ENCODE data around the gene CEP131.

CEP131 gene

DNA sequence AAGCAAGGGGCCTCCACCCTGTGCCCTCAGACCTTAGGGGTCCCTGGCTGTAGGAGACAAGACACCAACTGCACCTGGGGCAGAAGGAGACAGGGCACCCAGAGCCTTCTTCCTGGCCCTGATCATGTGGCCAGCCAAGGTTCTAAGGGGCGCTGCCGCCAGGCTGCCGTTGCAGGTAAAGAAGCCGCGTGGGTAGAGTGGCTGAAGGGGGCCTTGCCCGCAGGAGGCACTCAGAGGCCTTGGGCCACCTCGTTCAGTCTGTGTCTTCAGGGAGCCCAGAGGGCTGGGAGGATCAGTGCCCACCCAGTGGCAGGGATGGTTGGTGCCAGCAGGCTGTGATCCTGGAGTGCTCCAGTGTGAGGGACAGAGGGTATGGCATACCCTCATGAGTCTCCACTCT lies 55.1 kb downstream of the CEP131 start:
- TF ChIP-seq HOXD13 (CRISPR knock-in tag; IDR thresholded peaks at IDR 0.05; ENCODE audit: borderline replicate concordance) (no peak), ZNF311 (tag by site-specific recombination; IDR thresholded peaks at IDR 0.05; ENCODE audit: borderline replicate concordance) (no peak), MYNN (tag by site-specific recombination; IDR thresholded peaks at IDR 0.05; ENCODE audit: borderline replicate concordance) (no peak), ZNF747 (tag by site-specific recombination; IDR thresholded peaks at IDR 0.05) (no peak), SETDB1 (IDR thresholded peaks at IDR 0.05; ENCODE audit: insufficient read length, low read length) (no peak), ZNF292 (tag by site-specific recombination; IDR thresholded peaks at IDR 0.05; ENCODE audit: borderline replicate concordance, low read depth) (no peak), PRDM1 (tag by site-specific recombination; IDR thresholded peaks at IDR 0.05) (no peak), ZNF23 (tag by site-specific recombination; IDR thresholded peaks at IDR 0.05; ENCODE audit: borderline replicate concordance) (no peak), ZSCAN16 (tag by site-specific recombination; IDR thresholded peaks at IDR 0.05) (no peak), ZNF175 (tag by site-specific recombination; IDR thresholded peaks at IDR 0.05) (no peak)
- TF ChIP-seq, protein P1, sequence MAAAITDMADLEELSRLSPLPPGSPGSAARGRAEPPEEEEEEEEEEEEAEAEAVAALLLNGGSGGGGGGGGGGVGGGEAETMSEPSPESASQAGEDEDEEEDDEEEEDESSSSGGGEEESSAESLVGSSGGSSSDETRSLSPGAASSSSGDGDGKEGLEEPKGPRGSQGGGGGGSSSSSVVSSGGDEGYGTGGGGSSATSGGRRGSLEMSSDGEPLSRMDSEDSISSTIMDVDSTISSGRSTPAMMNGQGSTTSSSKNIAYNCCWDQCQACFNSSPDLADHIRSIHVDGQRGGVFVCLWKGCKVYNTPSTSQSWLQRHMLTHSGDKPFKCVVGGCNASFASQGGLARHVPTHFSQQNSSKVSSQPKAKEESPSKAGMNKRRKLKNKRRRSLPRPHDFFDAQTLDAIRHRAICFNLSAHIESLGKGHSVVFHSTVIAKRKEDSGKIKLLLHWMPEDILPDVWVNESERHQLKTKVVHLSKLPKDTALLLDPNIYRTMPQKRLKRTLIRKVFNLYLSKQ (tag by site-specific recombination; IDR thresholded peaks at IDR 0.05; ENCODE audit: borderline replicate concordance) = no peak
- TF ChIP-seq, protein P2, sequence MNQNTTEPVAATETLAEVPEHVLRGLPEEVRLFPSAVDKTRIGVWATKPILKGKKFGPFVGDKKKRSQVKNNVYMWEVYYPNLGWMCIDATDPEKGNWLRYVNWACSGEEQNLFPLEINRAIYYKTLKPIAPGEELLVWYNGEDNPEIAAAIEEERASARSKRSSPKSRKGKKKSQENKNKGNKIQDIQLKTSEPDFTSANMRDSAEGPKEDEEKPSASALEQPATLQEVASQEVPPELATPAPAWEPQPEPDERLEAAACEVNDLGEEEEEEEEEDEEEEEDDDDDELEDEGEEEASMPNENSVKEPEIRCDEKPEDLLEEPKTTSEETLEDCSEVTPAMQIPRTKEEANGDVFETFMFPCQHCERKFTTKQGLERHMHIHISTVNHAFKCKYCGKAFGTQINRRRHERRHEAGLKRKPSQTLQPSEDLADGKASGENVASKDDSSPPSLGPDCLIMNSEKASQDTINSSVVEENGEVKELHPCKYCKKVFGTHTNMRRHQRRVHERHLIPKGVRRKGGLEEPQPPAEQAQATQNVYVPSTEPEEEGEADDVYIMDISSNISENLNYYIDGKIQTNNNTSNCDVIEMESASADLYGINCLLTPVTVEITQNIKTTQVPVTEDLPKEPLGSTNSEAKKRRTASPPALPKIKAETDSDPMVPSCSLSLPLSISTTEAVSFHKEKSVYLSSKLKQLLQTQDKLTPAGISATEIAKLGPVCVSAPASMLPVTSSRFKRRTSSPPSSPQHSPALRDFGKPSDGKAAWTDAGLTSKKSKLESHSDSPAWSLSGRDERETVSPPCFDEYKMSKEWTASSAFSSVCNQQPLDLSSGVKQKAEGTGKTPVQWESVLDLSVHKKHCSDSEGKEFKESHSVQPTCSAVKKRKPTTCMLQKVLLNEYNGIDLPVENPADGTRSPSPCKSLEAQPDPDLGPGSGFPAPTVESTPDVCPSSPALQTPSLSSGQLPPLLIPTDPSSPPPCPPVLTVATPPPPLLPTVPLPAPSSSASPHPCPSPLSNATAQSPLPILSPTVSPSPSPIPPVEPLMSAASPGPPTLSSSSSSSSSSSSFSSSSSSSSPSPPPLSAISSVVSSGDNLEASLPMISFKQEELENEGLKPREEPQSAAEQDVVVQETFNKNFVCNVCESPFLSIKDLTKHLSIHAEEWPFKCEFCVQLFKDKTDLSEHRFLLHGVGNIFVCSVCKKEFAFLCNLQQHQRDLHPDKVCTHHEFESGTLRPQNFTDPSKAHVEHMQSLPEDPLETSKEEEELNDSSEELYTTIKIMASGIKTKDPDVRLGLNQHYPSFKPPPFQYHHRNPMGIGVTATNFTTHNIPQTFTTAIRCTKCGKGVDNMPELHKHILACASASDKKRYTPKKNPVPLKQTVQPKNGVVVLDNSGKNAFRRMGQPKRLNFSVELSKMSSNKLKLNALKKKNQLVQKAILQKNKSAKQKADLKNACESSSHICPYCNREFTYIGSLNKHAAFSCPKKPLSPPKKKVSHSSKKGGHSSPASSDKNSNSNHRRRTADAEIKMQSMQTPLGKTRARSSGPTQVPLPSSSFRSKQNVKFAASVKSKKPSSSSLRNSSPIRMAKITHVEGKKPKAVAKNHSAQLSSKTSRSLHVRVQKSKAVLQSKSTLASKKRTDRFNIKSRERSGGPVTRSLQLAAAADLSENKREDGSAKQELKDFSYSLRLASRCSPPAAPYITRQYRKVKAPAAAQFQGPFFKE (tag by site-specific recombination; IDR thresholded peaks at IDR 0.05; ENCODE audit: borderline replicate concordance) = no peak
- no peaks in the 10 kb centered on the region for H3K9me3 ChIP-seq (ENCODE audit: control insufficient read depth, insufficient read depth, low read depth, low read length)
- ChIA-PET CTCF (interaction anchor here (0.6 kb wide), 1 partner anchor 75 kb away, joined by 5 read pairs; no protein-coding TSS in a partner anchor), POLR2A (no interaction called here)
- no peak overlapping the region for H3K4me3 ChIP-seq (ENCODE audit: low read depth, low read length)
- H3K36me3 ChIP-seq (ENCODE audit: control insufficient read depth in 2 of 2, insufficient read depth in 1 of 2, low read length in 2 of 2) = no peaks in the 10 kb centered on the region
- no peak overlapping the region for H3K27ac ChIP-seq (ENCODE audit: extremely low read depth, low read depth, low read length)
- H3K4me1 ChIP-seq (ENCODE audit: control insufficient read depth, insufficient read depth, low read length) = peaks cover 2% of the 10 kb centered on the region; the same call in 1 of the 2 replicates

DNA sequence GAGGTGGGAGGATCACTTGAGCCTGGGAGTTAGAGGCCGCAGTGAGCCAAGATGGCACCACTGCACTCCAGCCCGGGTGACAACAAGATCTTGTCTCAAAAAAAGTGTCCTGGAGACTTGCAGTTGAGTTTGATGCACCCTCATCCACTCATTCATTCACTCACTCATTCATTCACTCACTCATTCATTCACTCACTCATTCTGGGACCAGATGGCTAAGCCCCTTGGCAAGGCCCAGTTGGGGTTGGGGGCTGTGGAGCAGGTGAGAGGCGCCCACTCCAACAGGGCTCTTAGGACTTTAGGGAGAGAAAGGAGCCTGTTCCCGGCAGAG lies 55.6 kb downstream of the CEP131 start:
- Histone ChIP-seq H3K27ac (ENCODE audit: extremely low read depth, low read depth, low read length) (no peak overlapping the region), H3K4me1 (ENCODE audit: control insufficient read depth, insufficient read depth, low read length) (peaks cover 2% of the 10 kb centered on the region; the same call in 1 of the 2 replicates), H3K36me3 (ENCODE audit: control insufficient read depth in 2 of 2, insufficient read depth in 1 of 2, low read length in 2 of 2) (no peaks in the 10 kb centered on the region), H3K4me3 (ENCODE audit: low read depth, low read length) (no peak overlapping the region), H3K9me3 (ENCODE audit: control insufficient read depth, insufficient read depth, low read depth, low read length) (no peaks in the 10 kb centered on the region)
- TF ChIP-seq, protein P3, sequence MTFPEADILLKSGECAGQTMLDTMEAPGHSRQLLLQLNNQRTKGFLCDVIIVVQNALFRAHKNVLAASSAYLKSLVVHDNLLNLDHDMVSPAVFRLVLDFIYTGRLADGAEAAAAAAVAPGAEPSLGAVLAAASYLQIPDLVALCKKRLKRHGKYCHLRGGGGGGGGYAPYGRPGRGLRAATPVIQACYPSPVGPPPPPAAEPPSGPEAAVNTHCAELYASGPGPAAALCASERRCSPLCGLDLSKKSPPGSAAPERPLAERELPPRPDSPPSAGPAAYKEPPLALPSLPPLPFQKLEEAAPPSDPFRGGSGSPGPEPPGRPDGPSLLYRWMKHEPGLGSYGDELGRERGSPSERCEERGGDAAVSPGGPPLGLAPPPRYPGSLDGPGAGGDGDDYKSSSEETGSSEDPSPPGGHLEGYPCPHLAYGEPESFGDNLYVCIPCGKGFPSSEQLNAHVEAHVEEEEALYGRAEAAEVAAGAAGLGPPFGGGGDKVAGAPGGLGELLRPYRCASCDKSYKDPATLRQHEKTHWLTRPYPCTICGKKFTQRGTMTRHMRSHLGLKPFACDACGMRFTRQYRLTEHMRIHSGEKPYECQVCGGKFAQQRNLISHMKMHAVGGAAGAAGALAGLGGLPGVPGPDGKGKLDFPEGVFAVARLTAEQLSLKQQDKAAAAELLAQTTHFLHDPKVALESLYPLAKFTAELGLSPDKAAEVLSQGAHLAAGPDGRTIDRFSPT (tag by site-specific recombination; IDR thresholded peaks at IDR 0.05) = no peak
- TF ChIP-seq ZNF24 (tag by site-specific recombination; IDR thresholded peaks at IDR 0.05) = peak; percentile 81
- TF ChIP-seq ZNF768 (tag by site-specific recombination; IDR thresholded peaks at IDR 0.05) = no peak
- TF ChIP-seq, protein P4, sequence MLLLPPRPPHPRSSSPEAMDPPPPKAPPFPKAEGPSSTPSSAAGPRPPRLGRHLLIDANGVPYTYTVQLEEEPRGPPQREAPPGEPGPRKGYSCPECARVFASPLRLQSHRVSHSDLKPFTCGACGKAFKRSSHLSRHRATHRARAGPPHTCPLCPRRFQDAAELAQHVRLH (tag by site-specific recombination; IDR thresholded peaks at IDR 0.05) = 0 out of 2 replicates have a peak, but pooled peaks have one; percentile 20
- TF ChIP-seq ZNF654 (tag by site-specific recombination; IDR thresholded peaks at IDR 0.05; ENCODE audit: low read depth) = no peak
- CTCF ChIA-PET = no interaction called here
- POLR2A ChIA-PET = no interaction called here
